GM23338 (cell line): ENCODE results near the gene TAS2R41. TPM values are rescaled to one million over a fixed set of nuclear protein-coding genes. Genes with fewer than 3 reads are reported as not detected.

ENCODE experiments used
- ATAC-seq: fragments of 200-7000 bp; cut with Tn5 transposase; 3 replicates; pipeline ENCODE4 v1.9.1; 2020
- DNase-seq: peaks from one replicate; pipeline ENCODE4 v3.0.0-alpha.2; 2015; ENCODE audit warnings: low spot score
- H2AFZ ChIP-seq: fragments of 200-600 bp; sonication (generic); 2 replicates; pipeline ENCODE4 v1.8.0; 2016; ENCODE audit warnings: antibody characterized with exemption, mild to moderate bottlenecking, moderate library complexity
- H3F3A ChIP-seq: fragments of 200-600 bp; sonication (generic); replicated peaks from 2 replicates; pipeline ENCODE4 v1.8.0; 2017; ENCODE audit warnings: antibody characterized with exemption, mixed run types, low read depth
- H3K27ac ChIP-seq: fragments of 200-600 bp; sonication (generic); 2 replicates; pipeline ENCODE4 v1.6.1; 2016; ENCODE audit warnings: low read depth
- H3K27me3 ChIP-seq: fragments of 200-600 bp; sonication (generic); 2 replicates; pipeline ENCODE4 v1.8.0; 2016; ENCODE audit warnings: mild to moderate bottlenecking, mixed run types, moderate library complexity; ENCODE audit not compliant: insufficient read depth
- H3K36me3 ChIP-seq: fragments of 200-600 bp; sonication (generic); 2 replicates; pipeline ENCODE4 v1.8.0; 2016; ENCODE audit warnings: mild to moderate bottlenecking; ENCODE audit not compliant: insufficient read depth
- H3K4me1 ChIP-seq: fragments of 200-600 bp; sonication (generic); 2 replicates; pipeline ENCODE4 v1.8.0; 2016; ENCODE audit warnings: mild to moderate bottlenecking, moderate library complexity; ENCODE audit not compliant: insufficient read depth
- H3K4me2 ChIP-seq: fragments of 200-600 bp; sonication (generic); 2 replicates; pipeline ENCODE4 v1.7.1; 2017; ENCODE audit warnings: mixed run types
- H3K4me3 ChIP-seq: fragments of 200-600 bp; sonication (generic); 2 replicates; pipeline ENCODE4 v1.6.1; 2016; ENCODE audit warnings: mixed run types
- H3K79me2 ChIP-seq: fragments of 200-600 bp; sonication (generic); replicated peaks from 2 replicates; pipeline ENCODE4 v1.8.0; 2017; ENCODE audit warnings: mild to moderate bottlenecking; ENCODE audit not compliant: insufficient read depth
- H3K9me2 ChIP-seq: fragments of 200-600 bp; sonication (generic); 2 replicates; pipeline ENCODE4 v1.8.0; 2017; ENCODE audit not compliant: insufficient read depth
- H4K20me1 ChIP-seq: fragments of 200-600 bp; sonication (generic); replicated peaks from 2 replicates; pipeline ENCODE4 v1.8.0; 2017; ENCODE audit warnings: mild to moderate bottlenecking; ENCODE audit not compliant: insufficient read depth
- H3K27ac Mint-ChIP-seq: 2 replicates; pipeline ENCODE4 v1.8.0; 2020; ENCODE audit warnings: inconsistent platforms, mild to moderate bottlenecking, moderate library complexity, mixed read lengths
- H3K27me3 Mint-ChIP-seq: 3 replicates; pipeline ENCODE4 v1.8.0; 2022; ENCODE audit warnings: low read depth, mild to moderate bottlenecking, moderate library complexity, mixed read lengths, inconsistent platforms; ENCODE audit not compliant: insufficient read depth, poor library complexity
- H3K36me3 Mint-ChIP-seq: 3 replicates; pipeline ENCODE4 v1.8.0; 2021; ENCODE audit warnings: low read depth, mild to moderate bottlenecking, inconsistent platforms, moderate library complexity, mixed read lengths
- H3K4me1 Mint-ChIP-seq: 3 replicates; pipeline ENCODE4 v1.8.0; 2020; ENCODE audit warnings: mild to moderate bottlenecking, inconsistent platforms, mixed read lengths
- H3K4me3 Mint-ChIP-seq: 3 replicates; pipeline ENCODE4 v1.8.0; 2021; ENCODE audit warnings: moderate library complexity, mild to moderate bottlenecking, inconsistent platforms, mixed read lengths
- H3K9me3 Mint-ChIP-seq: 3 replicates; pipeline ENCODE4 v1.8.0; 2020; ENCODE audit warnings: moderate library complexity, mild to moderate bottlenecking, inconsistent platforms, mixed read lengths
- polyA plus RNA-seq: library from polyadenylated mRNA; unstranded; fragments of >200 nt; fragmentation: Nextera tagmentation; extraction: Ambion mirVana; gene quantifications from 2 replicates; pipeline ENCODE4 v1.2.1, GENCODE V29; 2016
- total RNA-seq: library from RNA; depleted of rRNA; stranded (reverse); fragments of >200 nt; shearing (Covaris generic); gene quantifications from 2 replicates; pipeline ENCODE4 v1.2.3, GENCODE V29; 2014
- TF ChIP-seq, protein P1 (sequence below): fragments of 250-450 bp; sonication (Bioruptor Pico); IDR thresholded peaks from 2 replicates; pipeline ENCODE4 v1.5.0; 2020; ENCODE audit warnings: mild to moderate bottlenecking, moderate library complexity
- TF ChIP-seq, protein P2 (sequence below): IDR thresholded peaks from one replicate; pipeline ENCODE4 v1.6.1; 2018; ENCODE audit warnings: antibody characterized with exemption; ENCODE audit not compliant: unreplicated experiment

Gene TAS2R41
- total and polyA plus RNA-seq, 2 experiments from 2014 or later: 1.2 TPM; not detected in 1

DNA sequence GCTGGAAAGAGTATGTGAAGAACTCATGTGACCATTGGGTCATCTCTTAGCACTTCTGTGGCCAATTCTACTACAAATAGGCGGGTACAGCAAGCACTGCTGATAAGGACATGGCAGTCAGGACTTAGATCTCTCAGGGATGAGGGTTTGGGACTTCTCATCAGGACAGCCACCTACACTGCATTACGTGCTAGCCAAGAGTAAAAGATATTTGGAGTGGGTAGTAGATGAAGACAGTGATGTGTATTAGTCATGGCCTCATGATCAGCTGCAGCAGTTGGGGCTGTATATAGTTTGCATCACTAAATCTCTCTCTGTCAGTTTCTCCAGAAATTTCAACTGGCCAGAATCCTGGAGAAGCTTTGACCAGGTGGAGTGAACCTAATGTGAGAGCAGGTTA lies 25.2 kb upstream of the TAS2R41 start (continued):
- TF ChIP-seq, protein P1, sequence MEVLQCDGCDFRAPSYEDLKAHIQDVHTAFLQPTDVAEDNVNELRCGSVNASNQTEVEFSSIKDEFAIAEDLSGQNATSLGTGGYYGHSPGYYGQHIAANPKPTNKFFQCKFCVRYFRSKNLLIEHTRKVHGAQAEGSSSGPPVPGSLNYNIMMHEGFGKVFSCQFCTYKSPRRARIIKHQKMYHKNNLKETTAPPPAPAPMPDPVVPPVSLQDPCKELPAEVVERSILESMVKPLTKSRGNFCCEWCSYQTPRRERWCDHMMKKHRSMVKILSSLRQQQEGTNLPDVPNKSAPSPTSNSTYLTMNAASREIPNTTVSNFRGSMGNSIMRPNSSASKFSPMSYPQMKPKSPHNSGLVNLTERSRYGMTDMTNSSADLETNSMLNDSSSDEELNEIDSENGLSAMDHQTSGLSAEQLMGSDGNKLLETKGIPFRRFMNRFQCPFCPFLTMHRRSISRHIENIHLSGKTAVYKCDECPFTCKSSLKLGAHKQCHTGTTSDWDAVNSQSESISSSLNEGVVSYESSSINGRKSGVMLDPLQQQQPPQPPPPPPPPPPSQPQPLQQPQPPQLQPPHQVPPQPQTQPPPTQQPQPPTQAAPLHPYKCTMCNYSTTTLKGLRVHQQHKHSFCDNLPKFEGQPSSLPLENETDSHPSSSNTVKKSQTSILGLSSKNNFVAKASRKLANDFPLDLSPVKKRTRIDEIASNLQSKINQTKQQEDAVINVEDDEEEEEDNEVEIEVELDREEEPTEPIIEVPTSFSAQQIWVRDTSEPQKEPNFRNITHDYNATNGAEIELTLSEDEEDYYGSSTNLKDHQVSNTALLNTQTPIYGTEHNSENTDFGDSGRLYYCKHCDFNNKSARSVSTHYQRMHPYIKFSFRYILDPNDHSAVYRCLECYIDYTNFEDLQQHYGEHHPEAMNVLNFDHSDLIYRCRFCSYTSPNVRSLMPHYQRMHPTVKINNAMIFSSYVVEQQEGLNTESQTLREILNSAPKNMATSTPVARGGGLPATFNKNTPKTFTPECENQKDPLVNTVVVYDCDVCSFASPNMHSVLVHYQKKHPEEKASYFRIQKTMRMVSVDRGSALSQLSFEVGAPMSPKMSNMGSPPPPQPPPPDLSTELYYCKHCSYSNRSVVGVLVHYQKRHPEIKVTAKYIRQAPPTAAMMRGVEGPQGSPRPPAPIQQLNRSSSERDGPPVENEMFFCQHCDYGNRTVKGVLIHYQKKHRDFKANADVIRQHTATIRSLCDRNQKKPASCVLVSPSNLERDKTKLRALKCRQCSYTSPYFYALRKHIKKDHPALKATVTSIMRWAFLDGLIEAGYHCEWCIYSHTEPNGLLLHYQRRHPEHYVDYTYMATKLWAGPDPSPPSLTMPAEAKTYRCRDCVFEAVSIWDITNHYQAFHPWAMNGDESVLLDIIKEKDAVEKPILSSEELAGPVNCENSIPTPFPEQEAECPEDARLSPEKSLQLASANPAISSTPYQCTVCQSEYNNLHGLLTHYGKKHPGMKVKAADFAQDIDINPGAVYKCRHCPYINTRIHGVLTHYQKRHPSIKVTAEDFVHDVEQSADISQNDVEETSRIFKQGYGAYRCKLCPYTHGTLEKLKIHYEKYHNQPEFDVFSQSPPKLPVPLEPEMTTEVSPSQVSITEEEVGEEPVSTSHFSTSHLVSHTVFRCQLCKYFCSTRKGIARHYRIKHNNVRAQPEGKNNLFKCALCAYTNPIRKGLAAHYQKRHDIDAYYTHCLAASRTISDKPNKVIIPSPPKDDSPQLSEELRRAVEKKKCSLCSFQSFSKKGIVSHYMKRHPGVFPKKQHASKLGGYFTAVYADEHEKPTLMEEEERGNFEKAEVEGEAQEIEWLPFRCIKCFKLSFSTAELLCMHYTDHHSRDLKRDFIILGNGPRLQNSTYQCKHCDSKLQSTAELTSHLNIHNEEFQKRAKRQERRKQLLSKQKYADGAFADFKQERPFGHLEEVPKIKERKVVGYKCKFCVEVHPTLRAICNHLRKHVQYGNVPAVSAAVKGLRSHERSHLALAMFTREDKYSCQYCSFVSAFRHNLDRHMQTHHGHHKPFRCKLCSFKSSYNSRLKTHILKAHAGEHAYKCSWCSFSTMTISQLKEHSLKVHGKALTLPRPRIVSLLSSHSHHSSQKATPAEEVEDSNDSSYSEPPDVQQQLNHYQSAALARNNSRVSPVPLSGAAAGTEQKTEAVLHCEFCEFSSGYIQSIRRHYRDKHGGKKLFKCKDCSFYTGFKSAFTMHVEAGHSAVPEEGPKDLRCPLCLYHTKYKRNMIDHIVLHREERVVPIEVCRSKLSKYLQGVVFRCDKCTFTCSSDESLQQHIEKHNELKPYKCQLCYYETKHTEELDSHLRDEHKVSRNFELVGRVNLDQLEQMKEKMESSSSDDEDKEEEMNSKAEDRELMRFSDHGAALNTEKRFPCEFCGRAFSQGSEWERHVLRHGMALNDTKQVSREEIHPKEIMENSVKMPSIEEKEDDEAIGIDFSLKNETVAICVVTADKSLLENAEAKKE (CRISPR knock-in tag): no peak

DNA sequence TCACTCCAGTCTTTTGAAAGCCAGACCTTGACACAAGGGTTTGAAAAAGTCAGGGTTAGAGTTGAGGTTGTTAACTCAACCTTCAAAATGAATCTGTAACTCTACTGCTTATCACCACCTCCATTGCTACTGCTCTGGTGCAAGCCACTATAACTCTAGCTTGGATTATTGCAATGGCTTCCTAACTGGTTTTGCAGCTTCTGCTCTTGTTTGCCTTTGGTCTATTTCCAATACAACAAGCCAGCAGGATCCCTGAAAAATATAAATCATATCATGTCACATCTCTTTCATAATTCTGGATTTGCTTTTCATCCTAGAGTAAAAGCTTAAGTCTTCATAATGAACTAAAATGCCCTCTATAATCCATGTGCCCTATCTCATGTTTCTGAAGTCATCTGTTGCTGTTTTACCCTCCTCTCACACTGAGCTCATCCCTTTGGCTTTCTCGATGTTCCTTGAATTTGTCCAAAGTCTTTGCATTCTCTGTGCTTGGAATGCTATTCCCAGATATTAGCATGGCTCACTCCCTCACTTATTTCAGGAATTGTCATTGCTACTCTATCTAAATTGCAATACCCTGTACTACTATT lies 23.5 kb upstream of the TAS2R41 start:
- ATAC-seq (no peak), DNase-seq (no peak)
- Histone ChIP-seq H4K20me1 (no peaks in the 10 kb centered on the region), H3K4me1 (no peaks in the 10 kb centered on the region; the same call in 1 of the 2 replicates), H3K4me3 (no peak overlapping the region), H3F3A (no peaks in the 10 kb centered on the region), H3K27ac (no peak overlapping the region), H3K9me2 (no peaks in the 10 kb centered on the region; the same call in 1 of the 2 replicates), H3K79me2 (no peaks in the 10 kb centered on the region), H3K27me3 (no peaks in the 10 kb centered on the region), H2AFZ (no peak overlapping the region), H3K4me2 (no peak overlapping the region), H3K36me3 (no peaks in the 10 kb centered on the region)
- H3K4me1 Mint-ChIP-seq: peaks cover 5% of the 10 kb centered on the region; the same call in 2 of the 3 replicates
- H3K36me3 Mint-ChIP-seq: no peaks in the 10 kb centered on the region
- TF ChIP-seq, protein P2, sequence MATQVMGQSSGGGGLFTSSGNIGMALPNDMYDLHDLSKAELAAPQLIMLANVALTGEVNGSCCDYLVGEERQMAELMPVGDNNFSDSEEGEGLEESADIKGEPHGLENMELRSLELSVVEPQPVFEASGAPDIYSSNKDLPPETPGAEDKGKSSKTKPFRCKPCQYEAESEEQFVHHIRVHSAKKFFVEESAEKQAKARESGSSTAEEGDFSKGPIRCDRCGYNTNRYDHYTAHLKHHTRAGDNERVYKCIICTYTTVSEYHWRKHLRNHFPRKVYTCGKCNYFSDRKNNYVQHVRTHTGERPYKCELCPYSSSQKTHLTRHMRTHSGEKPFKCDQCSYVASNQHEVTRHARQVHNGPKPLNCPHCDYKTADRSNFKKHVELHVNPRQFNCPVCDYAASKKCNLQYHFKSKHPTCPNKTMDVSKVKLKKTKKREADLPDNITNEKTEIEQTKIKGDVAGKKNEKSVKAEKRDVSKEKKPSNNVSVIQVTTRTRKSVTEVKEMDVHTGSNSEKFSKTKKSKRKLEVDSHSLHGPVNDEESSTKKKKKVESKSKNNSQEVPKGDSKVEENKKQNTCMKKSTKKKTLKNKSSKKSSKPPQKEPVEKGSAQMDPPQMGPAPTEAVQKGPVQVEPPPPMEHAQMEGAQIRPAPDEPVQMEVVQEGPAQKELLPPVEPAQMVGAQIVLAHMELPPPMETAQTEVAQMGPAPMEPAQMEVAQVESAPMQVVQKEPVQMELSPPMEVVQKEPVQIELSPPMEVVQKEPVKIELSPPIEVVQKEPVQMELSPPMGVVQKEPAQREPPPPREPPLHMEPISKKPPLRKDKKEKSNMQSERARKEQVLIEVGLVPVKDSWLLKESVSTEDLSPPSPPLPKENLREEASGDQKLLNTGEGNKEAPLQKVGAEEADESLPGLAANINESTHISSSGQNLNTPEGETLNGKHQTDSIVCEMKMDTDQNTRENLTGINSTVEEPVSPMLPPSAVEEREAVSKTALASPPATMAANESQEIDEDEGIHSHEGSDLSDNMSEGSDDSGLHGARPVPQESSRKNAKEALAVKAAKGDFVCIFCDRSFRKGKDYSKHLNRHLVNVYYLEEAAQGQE: no peak
- no peak overlapping the region for H3K27ac Mint-ChIP-seq
- no peaks in the 10 kb centered on the region for H3K9me3 Mint-ChIP-seq
- no peak overlapping the region for H3K4me3 Mint-ChIP-seq
- H3K27me3 Mint-ChIP-seq: peaks cover 4% of the 10 kb centered on the region
